Right lobe of liver (tissue), 4 donors: Measurements from ENCODE around the gene MLST8.

Experiments
- POLR2A ChIP-seq: fragments of 450-650 bp; IDR thresholded peaks from one replicate; pipeline ENCODE4 v1.6.1; 2017; ENCODE audit warnings: antibody characterized with exemption, mild to moderate bottlenecking
- TF ChIP-seq, protein P1 (sequence below), 4 donors: fragments of 200-600 bp in 3 of 4; fragments of 450-650 bp in 1 of 4; IDR thresholded peaks; one replicate each; pipeline versions ENCODE4 v1.5.1 to v1.8.0; 2016 to 2022; ENCODE audit warnings: antibody characterized with exemption in 4 of 4, mild to moderate bottlenecking in 2 of 4
- donor health status: DM: no; HTN: no; CAD: no.
- donor health status: DM: no; HTN: no; CAD: no.
- donor health status: DM: no; HTN: yes; CAD: no.

- TF ChIP-seq, protein P1, sequence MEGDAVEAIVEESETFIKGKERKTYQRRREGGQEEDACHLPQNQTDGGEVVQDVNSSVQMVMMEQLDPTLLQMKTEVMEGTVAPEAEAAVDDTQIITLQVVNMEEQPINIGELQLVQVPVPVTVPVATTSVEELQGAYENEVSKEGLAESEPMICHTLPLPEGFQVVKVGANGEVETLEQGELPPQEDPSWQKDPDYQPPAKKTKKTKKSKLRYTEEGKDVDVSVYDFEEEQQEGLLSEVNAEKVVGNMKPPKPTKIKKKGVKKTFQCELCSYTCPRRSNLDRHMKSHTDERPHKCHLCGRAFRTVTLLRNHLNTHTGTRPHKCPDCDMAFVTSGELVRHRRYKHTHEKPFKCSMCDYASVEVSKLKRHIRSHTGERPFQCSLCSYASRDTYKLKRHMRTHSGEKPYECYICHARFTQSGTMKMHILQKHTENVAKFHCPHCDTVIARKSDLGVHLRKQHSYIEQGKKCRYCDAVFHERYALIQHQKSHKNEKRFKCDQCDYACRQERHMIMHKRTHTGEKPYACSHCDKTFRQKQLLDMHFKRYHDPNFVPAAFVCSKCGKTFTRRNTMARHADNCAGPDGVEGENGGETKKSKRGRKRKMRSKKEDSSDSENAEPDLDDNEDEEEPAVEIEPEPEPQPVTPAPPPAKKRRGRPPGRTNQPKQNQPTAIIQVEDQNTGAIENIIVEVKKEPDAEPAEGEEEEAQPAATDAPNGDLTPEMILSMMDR (IDR thresholded peaks at IDR 0.05), result no peak
- no peak for TF ChIP-seq POLR2A
Observed at GRCh38 chr16:2243781-2244180, 38.5 kb downstream of the MLST8 start.
